A673 (cell line): ENCODE data around the gene SYNE2.

Source experiments
- CTCF ChIP-seq: fragments of 300-800, 200-600 bp; sonication (generic); conservative IDR thresholded peaks from 2 replicates; pipeline ENCODE4 v1.5.1; 2017; ENCODE audit warnings: low read depth, mild to moderate bottlenecking, antibody characterized with exemption, low read length, moderate library complexity, mixed read lengths
- EZH2 ChIP-seq: fragments of 200-600 bp; sonication (generic); IDR thresholded peaks from 2 replicates; pipeline ENCODE4 v1.6.1; 2017; ENCODE audit warnings: borderline replicate concordance, low read depth, mild to moderate bottlenecking, mixed read lengths, antibody characterized with exemption, low read length; ENCODE audit not compliant: poor library complexity, severe bottlenecking

- no peak for TF ChIP-seq EZH2
- peak; percentile 40; the same call in 1 of the 2 replicates for TF ChIP-seq CTCF
Measured at GRCh38 chr14:64040044-64040443, 187.2 kb downstream of the SYNE2 start.
